ENCODE measurements around the gene NELFB. TPM values are rescaled to one million over a fixed set of nuclear protein-coding genes. Genes with fewer than 3 reads are reported as not detected.

Gene NELFB
- total RNA-seq, 4 donors from 2014 or later = 28.1 to 90.5 (median 53.9) TPM

DNA sequence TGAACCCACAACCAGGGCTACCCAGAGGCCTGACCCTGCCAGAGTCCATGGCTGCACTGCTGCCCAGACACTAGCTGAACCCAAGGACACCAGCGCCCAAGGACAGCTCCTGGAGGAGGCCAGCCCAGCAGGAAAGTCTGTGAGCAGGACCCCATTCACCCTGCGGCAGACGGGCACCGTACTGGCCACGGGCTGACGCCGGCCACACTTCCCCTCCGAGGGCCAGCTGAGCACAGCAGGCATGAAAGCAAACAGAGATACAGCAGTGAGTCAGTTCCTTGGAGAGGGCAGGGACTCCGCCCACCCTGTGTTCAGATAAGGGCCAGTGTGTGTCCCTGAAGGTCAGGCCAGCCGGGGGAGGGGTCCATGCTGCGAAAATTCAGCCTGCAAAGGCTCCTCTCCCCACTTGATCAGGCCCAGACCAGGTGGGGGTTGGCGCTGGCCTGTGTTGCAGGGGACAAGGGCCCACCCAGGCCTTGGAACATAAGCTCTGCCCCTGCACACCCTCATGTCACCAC lies 36.3 kb upstream of the NELFB start:
- Histone ChIP-seq H3K27me3 (no peaks in the 10 kb centered on the region), H3K4me1 (peaks cover 6 to 43% (median 38%) of the 10 kb centered on the region in 4 donors), H3K27ac (peak overlapping the region; percentile 83 to 89 (median 85)), H3K4me3 (peak overlapping the region in 3 of 4 donors; percentile 26 to 47 (median 31)), H3K9me3 (no peaks in the 10 kb centered on the region), H3K36me3 (no peaks in the 10 kb centered on the region)
- intact Hi-C loops (cut with DNase I; ENCODE audit: low total_unique reads) = no loop called here
- DNase-seq = peak; percentile 62
- peak; percentile 64 for TF ChIP-seq POLR2A (IDR thresholded peaks at IDR 0.05)
- peak; percentile 28 to 68 (median 41) for TF ChIP-seq POLR2AphosphoS5 (IDR thresholded peaks at IDR 0.05)
- TF ChIP-seq CTCF (IDR thresholded peaks at IDR 0.05) = no peak
- TF ChIP-seq EP300 (IDR thresholded peaks at IDR 0.05; ENCODE audit: low read depth) = no peak
- 50% methylated on average over 4 of the region's 12 CpGs; no CpG with 5 or more reads in 1 of the 2 donors for WGBS, 2 donors (ENCODE audit: low coverage in 1 of 2)
- in situ Hi-C loops (cut with MboI; ENCODE audit: low pct_ligation_motif_present in 1 of 4, low pct_unique_long_range_greater_than_20kb in 1 of 4, low sequenced_read_pairs in 3 of 4) = loop anchor here in 1 of 4 donors (25.0 kb wide), 1 partner anchor 107 kb away; the partner anchor contains the start of gene DPP7

DNA sequence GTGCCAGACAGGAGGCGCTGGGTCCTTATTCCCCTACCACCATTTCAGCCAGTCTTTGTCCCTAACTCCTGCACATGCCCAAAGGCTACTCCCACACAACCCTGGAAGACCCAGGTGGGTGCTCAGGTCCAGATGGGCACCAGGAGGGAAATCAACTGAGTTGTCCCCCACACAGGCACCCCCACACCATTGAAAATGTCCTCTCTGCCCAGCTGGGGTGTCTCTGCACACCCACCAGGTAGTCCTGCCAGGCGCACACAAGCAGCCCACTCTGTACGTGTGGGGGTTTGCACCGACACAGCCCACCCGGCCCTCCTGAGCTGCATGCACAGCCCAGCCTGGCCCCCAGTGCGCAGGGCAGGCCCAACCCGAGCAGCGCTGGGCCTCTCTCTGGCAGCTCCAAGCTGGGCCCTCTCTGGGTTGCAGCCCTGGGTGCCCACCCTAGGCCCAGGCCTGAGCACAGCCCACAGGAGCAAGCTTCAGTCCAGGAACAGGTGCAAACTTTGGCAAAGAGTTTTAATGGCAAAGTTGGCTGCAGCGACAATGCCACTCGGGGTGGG lies 35.3 kb upstream of the NELFB start:
- 90% methylated on average over 10 of the region's 10 CpGs; no CpG with 5 or more reads in 1 of the 2 donors for WGBS, 2 donors (ENCODE audit: low coverage in 1 of 2)
- in situ Hi-C loops (cut with MboI; ENCODE audit: low pct_ligation_motif_present in 1 of 4, low pct_unique_long_range_greater_than_20kb in 1 of 4, low sequenced_read_pairs in 3 of 4) = loop anchor here in 2 of 4 donors (10.0 to 25.0 kb wide), 2 partner anchors 95 to 108 kb away; partner anchors contain the start of gene DPP7 (in 1 of the 2)
- DNase-seq = no peak
- Histone ChIP-seq H3K4me3 (no peak overlapping the region), H3K4me1 (peaks cover 13 to 47% (median 43%) of the 10 kb centered on the region in 4 donors), H3K36me3 (no peaks in the 10 kb centered on the region), H3K27ac (no peak overlapping the region), H3K27me3 (no peaks in the 10 kb centered on the region), H3K9me3 (no peaks in the 10 kb centered on the region)
- TF ChIP-seq EP300 (IDR thresholded peaks at IDR 0.05; ENCODE audit: low read depth) (no peak), CTCF (IDR thresholded peaks at IDR 0.05) (no peak), POLR2A (IDR thresholded peaks at IDR 0.05) (no peak), POLR2AphosphoS5 (IDR thresholded peaks at IDR 0.05) (no peak)
- intact Hi-C loops (cut with DNase I; ENCODE audit: low total_unique reads) = no loop called here

DNA sequence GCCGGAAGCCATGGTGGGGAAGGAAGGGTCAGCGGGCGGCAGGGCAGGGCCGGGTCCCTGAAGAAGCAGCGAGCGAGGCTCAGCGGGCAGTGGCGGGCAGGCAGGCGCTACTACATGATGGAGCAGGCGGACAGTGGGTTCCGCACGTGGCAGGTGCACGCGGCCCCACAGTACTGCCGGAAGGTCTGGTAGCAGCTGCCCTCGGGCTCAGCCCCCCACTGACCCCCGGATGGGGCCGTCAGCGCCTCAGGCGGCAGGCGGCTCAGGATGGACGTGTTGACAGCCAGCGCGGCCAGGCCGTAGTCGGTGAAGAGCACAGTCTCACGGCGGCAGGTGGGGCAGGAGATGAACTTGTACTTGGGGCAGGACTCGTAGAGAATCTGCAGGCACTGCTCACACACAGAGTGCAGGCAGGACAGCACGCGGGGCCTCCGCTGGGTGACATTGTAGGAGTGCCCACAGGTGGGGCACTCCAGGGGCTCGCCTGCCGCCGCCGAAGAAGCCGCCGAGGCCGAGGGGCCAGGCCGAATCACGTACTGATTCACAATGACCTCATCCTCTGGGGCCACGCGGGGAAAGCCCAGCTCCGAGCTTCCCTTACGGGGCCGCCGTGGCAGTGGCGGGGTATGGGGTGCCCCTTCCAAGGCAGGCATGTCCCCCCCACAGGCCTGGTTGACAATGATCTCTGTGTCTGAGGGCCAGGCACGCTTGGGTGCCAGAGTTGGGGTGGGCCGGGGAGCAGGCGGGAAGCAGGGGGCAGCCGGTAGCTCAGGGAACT lies 34.6 kb upstream of the NELFB start:
- 93 to 94% methylated on average over 6 to 43 of the region's 52 CpGs for WGBS, 2 donors (ENCODE audit: low coverage in 1 of 2)
- H3K27ac ChIP-seq = no peak overlapping the region
- intact Hi-C loops (cut with DNase I; ENCODE audit: low total_unique reads) = no loop called here
- TF ChIP-seq POLR2A (IDR thresholded peaks at IDR 0.05) = no peak
- TF ChIP-seq EP300 (IDR thresholded peaks at IDR 0.05; ENCODE audit: low read depth) = no peak
- TF ChIP-seq POLR2AphosphoS5 (IDR thresholded peaks at IDR 0.05) = no peak
- TF ChIP-seq CTCF (IDR thresholded peaks at IDR 0.05) = no peak
- no peak for DNase-seq
- peaks cover 13 to 47% (median 43%) of the 10 kb centered on the region in 4 donors for H3K4me1 ChIP-seq
- H3K9me3 ChIP-seq = no peaks in the 10 kb centered on the region
- no peaks in the 10 kb centered on the region for H3K27me3 ChIP-seq
- in situ Hi-C loops (cut with MboI; ENCODE audit: low pct_ligation_motif_present in 1 of 4, low pct_unique_long_range_greater_than_20kb in 1 of 4, low sequenced_read_pairs in 3 of 4) = loop anchor here in 2 of 4 donors (10.0 to 25.0 kb wide), 2 partner anchors 96 to 108 kb away; partner anchors contain the start of gene DPP7 (in 1 of the 2)
- no peak overlapping the region for H3K4me3 ChIP-seq
- H3K36me3 ChIP-seq = no peaks in the 10 kb centered on the region

GRCh38 chr9:137221095-137221505 lies 34.0 kb upstream of the NELFB start:
- TF ChIP-seq POLR2A (IDR thresholded peaks at IDR 0.05) (no peak), POLR2AphosphoS5 (IDR thresholded peaks at IDR 0.05) (no peak), EP300 (IDR thresholded peaks at IDR 0.05; ENCODE audit: low read depth) (no peak)
- Histone ChIP-seq H3K27me3 (no peaks in the 10 kb centered on the region), H3K4me1 (peaks cover 13 to 47% (median 43%) of the 10 kb centered on the region in 4 donors), H3K9me3 (no peaks in the 10 kb centered on the region), H3K27ac (no peak overlapping the region), H3K36me3 (no peaks in the 10 kb centered on the region), H3K4me3 (peak overlapping the region in 1 of 4 donors; percentile 48)
- DNase-seq = no peak
- in situ Hi-C loops (cut with MboI; ENCODE audit: low pct_ligation_motif_present in 1 of 4, low pct_unique_long_range_greater_than_20kb in 1 of 4, low sequenced_read_pairs in 3 of 4) (loop anchor here in 2 of 4 donors (10.0 to 25.0 kb wide), 2 partner anchors 96 to 109 kb away; partner anchors contain the start of gene DPP7 (in 1 of the 2)), intact Hi-C loops (cut with DNase I; ENCODE audit: low total_unique reads) (no loop called here)
- WGBS, 2 donors (ENCODE audit: low coverage in 1 of 2) = 43% methylated on average over 1 of the region's 14 CpGs; no CpG with 5 or more reads in 1 of the 2 donors

Data from transverse colon (tissue), 4 donors.